SU-DHL-6 (cell line): ENCODE data around the gene PDZRN3.

Experiments used
- CTCF ChIP-seq: fragments of 200-600 bp; sonication (generic); IDR thresholded peaks from one replicate; pipeline ENCODE4 v1.5.1; 2017; ENCODE audit warnings: antibody characterized with exemption, mild to moderate bottlenecking, low read length, moderate library complexity; ENCODE audit not compliant: insufficient read depth, poor library complexity, severe bottlenecking
- EZH2phosphoT487 ChIP-seq: fragments of 200-600 bp; sonication (generic), shearing (Covaris generic); conservative IDR thresholded peaks from 2 replicates; pipeline ENCODE4 v1.6.1; 2018; ENCODE audit warnings: mild to moderate bottlenecking, antibody characterized with exemption, low read length, moderate library complexity, mixed read lengths

GRCh38 chr3:73384091-73384906, 240.4 kb downstream of the PDZRN3 start:
- TF ChIP-seq CTCF = no peak
- no peak for TF ChIP-seq EZH2phosphoT487
